HCT116 (cell line): ENCODE results near the gene NALCN.

Source experiments
- EGR1 ChIP-seq: IDR thresholded peaks from 2 replicates; pipeline ENCODE4 v1.6.1; 2012; ENCODE audit warnings: low read depth
- EZH2phosphoT487 ChIP-seq: fragments of 200-600 bp; IDR thresholded peaks from 2 replicates; pipeline ENCODE4 v1.6.1; 2018; ENCODE audit warnings: antibody characterized with exemption, borderline replicate concordance
- POLR2A ChIP-seq: IDR thresholded peaks from 2 replicates; pipeline ENCODE4 v1.7.0; 2011; ENCODE audit warnings: borderline replicate concordance; ENCODE audit not compliant: insufficient read depth, insufficient read length; ENCODE audit errors: extremely low read depth
- POLR2AphosphoS5 ChIP-seq: IDR thresholded peaks from 2 replicates; pipeline ENCODE4 v1.6.1; 2011; ENCODE audit warnings: mild to moderate bottlenecking, low read depth, low read length, moderate library complexity
- TF ChIP-seq, protein P1 (sequence below), 3 experiments: fragments of 200-600 bp in 1 of 3; sonication (generic) in 1 of 3; IDR thresholded peaks in 2 of 3; conservative IDR thresholded peaks in 1 of 3; 2 replicates each; pipeline ENCODE4 v1.5.1; 2012 to 2017; ENCODE audit warnings: low read depth in 2 of 3, low read length in 2 of 3, antibody characterized with exemption in 1 of 3, borderline replicate concordance in 1 of 3, control low read depth in 1 of 3, mild to moderate bottlenecking in 1 of 3, mixed read lengths in 1 of 3, mixed run types in 1 of 3, moderate library complexity in 1 of 3; ENCODE audit not compliant: insufficient read depth in 1 of 3
- TF ChIP-seq, protein P2 (sequence below): IDR thresholded peaks from 2 replicates; pipeline ENCODE4 v1.6.1; 2012; ENCODE audit warnings: low read depth
- TF ChIP-seq, protein P3 (sequence below): IDR thresholded peaks from 2 replicates; pipeline ENCODE4 v1.6.1; 2012

DNA sequence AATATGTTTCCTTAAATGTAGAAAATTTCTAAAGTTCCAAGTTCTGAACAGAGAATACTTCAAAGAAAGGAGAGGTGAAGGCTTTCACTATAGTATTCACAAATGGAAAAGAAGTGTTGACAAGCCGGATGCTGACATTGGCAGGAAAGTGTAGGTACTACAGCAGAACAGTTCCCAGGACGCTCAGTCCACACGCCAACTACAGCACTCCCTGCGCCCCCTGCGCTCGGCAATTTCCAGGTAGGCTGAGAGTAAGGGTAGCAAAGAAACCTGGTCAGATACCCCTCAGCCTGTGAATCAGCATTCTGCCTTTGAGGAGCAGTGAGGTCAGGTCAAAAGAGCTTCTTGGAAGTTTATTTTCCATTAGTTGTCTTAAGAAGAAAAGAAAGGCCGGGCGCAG lies 115.3 kb downstream of the NALCN start:
- TF ChIP-seq, protein P1, sequence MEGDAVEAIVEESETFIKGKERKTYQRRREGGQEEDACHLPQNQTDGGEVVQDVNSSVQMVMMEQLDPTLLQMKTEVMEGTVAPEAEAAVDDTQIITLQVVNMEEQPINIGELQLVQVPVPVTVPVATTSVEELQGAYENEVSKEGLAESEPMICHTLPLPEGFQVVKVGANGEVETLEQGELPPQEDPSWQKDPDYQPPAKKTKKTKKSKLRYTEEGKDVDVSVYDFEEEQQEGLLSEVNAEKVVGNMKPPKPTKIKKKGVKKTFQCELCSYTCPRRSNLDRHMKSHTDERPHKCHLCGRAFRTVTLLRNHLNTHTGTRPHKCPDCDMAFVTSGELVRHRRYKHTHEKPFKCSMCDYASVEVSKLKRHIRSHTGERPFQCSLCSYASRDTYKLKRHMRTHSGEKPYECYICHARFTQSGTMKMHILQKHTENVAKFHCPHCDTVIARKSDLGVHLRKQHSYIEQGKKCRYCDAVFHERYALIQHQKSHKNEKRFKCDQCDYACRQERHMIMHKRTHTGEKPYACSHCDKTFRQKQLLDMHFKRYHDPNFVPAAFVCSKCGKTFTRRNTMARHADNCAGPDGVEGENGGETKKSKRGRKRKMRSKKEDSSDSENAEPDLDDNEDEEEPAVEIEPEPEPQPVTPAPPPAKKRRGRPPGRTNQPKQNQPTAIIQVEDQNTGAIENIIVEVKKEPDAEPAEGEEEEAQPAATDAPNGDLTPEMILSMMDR (IDR thresholded peaks at IDR 0.05 in 2 of 3, conservative IDR thresholded peaks at IDR 0.05 in 1 of 3; ENCODE audit: borderline replicate concordance in 1 of 3, insufficient read depth in 1 of 3, low read depth in 2 of 3, low read length in 2 of 3), result no peak
- TF ChIP-seq POLR2A (no peak), POLR2AphosphoS5 (no peak), EZH2phosphoT487 (no peak), EGR1 (no peak)
- TF ChIP-seq, protein P2, sequence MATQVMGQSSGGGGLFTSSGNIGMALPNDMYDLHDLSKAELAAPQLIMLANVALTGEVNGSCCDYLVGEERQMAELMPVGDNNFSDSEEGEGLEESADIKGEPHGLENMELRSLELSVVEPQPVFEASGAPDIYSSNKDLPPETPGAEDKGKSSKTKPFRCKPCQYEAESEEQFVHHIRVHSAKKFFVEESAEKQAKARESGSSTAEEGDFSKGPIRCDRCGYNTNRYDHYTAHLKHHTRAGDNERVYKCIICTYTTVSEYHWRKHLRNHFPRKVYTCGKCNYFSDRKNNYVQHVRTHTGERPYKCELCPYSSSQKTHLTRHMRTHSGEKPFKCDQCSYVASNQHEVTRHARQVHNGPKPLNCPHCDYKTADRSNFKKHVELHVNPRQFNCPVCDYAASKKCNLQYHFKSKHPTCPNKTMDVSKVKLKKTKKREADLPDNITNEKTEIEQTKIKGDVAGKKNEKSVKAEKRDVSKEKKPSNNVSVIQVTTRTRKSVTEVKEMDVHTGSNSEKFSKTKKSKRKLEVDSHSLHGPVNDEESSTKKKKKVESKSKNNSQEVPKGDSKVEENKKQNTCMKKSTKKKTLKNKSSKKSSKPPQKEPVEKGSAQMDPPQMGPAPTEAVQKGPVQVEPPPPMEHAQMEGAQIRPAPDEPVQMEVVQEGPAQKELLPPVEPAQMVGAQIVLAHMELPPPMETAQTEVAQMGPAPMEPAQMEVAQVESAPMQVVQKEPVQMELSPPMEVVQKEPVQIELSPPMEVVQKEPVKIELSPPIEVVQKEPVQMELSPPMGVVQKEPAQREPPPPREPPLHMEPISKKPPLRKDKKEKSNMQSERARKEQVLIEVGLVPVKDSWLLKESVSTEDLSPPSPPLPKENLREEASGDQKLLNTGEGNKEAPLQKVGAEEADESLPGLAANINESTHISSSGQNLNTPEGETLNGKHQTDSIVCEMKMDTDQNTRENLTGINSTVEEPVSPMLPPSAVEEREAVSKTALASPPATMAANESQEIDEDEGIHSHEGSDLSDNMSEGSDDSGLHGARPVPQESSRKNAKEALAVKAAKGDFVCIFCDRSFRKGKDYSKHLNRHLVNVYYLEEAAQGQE, result no peak
- TF ChIP-seq, protein P3, sequence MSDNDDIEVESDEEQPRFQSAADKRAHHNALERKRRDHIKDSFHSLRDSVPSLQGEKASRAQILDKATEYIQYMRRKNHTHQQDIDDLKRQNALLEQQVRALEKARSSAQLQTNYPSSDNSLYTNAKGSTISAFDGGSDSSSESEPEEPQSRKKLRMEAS, result no peak
